Keratinocyte (primary cell): ENCODE data around the gene CA12. TPM values are rescaled to one million over a fixed set of nuclear protein-coding genes. Genes with fewer than 3 reads are reported as not detected.
A peak's percentile ranks its signal among the peaks of the same experiment; 100 is the strongest.

ENCODE experiments used
- DNase-seq: peaks from one replicate; pipeline ENCODE4 v3.0.0-alpha.2; 2011; ENCODE audit warnings: low read depth, missing footprints, low spot score
- FAIRE-seq: peaks from 2 replicates; lab custom pipeline; 2011; peaks lifted over from hg19 to GRCh38; lab: Jason Lieb, UNC
- H2AFZ ChIP-seq: 2 replicates; pipeline ENCODE4 v1.6.0; 2012; ENCODE audit warnings: low read length, control low read depth, inconsistent platforms; ENCODE audit not compliant: control insufficient read depth
- H3K27ac ChIP-seq: 2 replicates; pipeline ENCODE4 v1.5.1; 2011; ENCODE audit warnings: low read length; ENCODE audit not compliant: control insufficient read depth, insufficient read depth
- H3K27me3 ChIP-seq: 3 replicates; pipeline ENCODE4 v1.6.0; 2011; ENCODE audit warnings: low read length; ENCODE audit not compliant: control insufficient read depth, insufficient read depth; ENCODE audit errors: extremely low read depth
- H3K36me3 ChIP-seq, 2 experiments: 2 replicates in 1 of 2; 3 replicates in 1 of 2; pipeline ENCODE4 v1.5.1; 2011; ENCODE audit warnings: low read length in 2 of 2, mild to moderate bottlenecking in 1 of 2; ENCODE audit not compliant: control insufficient read depth in 2 of 2, insufficient read depth in 2 of 2; ENCODE audit errors: extremely low read depth in 1 of 2
- H3K4me1 ChIP-seq: 3 replicates; pipeline ENCODE4 v1.5.1; 2011; ENCODE audit warnings: low read length; ENCODE audit not compliant: control insufficient read depth, insufficient read depth; ENCODE audit errors: extremely low read depth
- H3K4me2 ChIP-seq: 3 replicates; pipeline ENCODE4 v1.6.0; 2011; ENCODE audit warnings: low read depth, low read length; ENCODE audit not compliant: control insufficient read depth, insufficient read depth; ENCODE audit errors: extremely low read depth
- H3K4me3 ChIP-seq, 3 experiments: fragments of 200-600 bp in 1 of 3; sonication (generic) in 1 of 3; 2 replicates in 2 of 3; 3 replicates in 1 of 3; pipeline ENCODE4 v1.5.1; 2011 to 2016; ENCODE audit warnings: low read length in 3 of 3, mild to moderate bottlenecking in 3 of 3, control low read depth in 2 of 3, inconsistent platforms in 1 of 3, low read depth in 1 of 3, mixed read lengths in 1 of 3, mixed run types in 1 of 3, moderate library complexity in 1 of 3; ENCODE audit not compliant: control insufficient read depth in 2 of 3, insufficient read depth in 2 of 3; ENCODE audit errors: extremely low read depth in 1 of 3
- H3K79me2 ChIP-seq: 2 replicates; pipeline ENCODE4 v1.6.0; 2012; ENCODE audit warnings: low read length; ENCODE audit not compliant: control insufficient read depth, insufficient read depth
- H3K9ac ChIP-seq: 3 replicates; pipeline ENCODE4 v1.6.0; 2011; ENCODE audit warnings: low read length; ENCODE audit not compliant: control insufficient read depth, insufficient read depth; ENCODE audit errors: extremely low read depth
- H3K9me1 ChIP-seq: 3 replicates; pipeline ENCODE4 v1.6.0; 2011; ENCODE audit warnings: low read length; ENCODE audit not compliant: control insufficient read depth, insufficient read depth; ENCODE audit errors: extremely low read depth
- H3K9me3 ChIP-seq: 2 replicates; pipeline ENCODE4 v1.5.1; 2012; ENCODE audit warnings: low read depth, low read length; ENCODE audit not compliant: control insufficient read depth
- H4K20me1 ChIP-seq: 3 replicates; pipeline ENCODE4 v1.6.0; 2011; ENCODE audit warnings: low read length; ENCODE audit not compliant: control insufficient read depth, insufficient read depth; ENCODE audit errors: extremely low read depth
- EZH2 ChIP-seq: IDR thresholded peaks from one replicate; pipeline ENCODE4 v1.6.1; 2012; ENCODE audit warnings: inconsistent platforms, mild to moderate bottlenecking, low read length, moderate library complexity
- dilution Hi-C: fragments of 300-500 bp; cut with MboI; formaldehyde crosslinking; loops from one replicate; pipeline ENCODE4 v1.7.0; 2020; ENCODE audit warnings: low sequenced_read_pairs; ENCODE audit not compliant: extremely low pct_ligation_motif_present
- polyA plus RNA-seq, 5 experiments: library from polyadenylated mRNA; depleted of rRNA in 3 of 5; stranded (reverse) in 3 of 5; stranded (forward) in 1 of 5; unstranded in 1 of 5; fragments of >200 nt; gene quantifications; 1 replicate in 1 of 5; 2 replicates in 3 of 5; 3 replicates in 1 of 5; pipeline versions ENCODE4 v1.2.1 to v1.2.3, GENCODE V29; 2011 to 2012; ENCODE audit warnings: missing spikeins in 2 of 5, low read depth in 1 of 5, low replicate concordance in 1 of 5
- TF ChIP-seq, protein P1 (sequence below), 3 experiments: IDR thresholded peaks in 1 of 3; conservative IDR thresholded peaks in 1 of 3; optimal IDR thresholded peaks in 1 of 3; 2 replicates in 2 of 3; 3 replicates in 1 of 3; pipeline versions ENCODE3 to v1.5.1; 2011; ENCODE audit warnings: low read length in 3 of 3, mild to moderate bottlenecking in 3 of 3, moderate library complexity in 2 of 3, control low read depth in 1 of 3, inconsistent platforms in 1 of 3; ENCODE audit not compliant: insufficient read depth in 2 of 3; ENCODE audit errors: extremely low read depth in 1 of 3

Gene CA12
- polyA plus RNA-seq, 1 donor (not counting 4 experiments of a cell fraction or from before 2014, with no cell fraction given), result 158 TPM

DNA sequence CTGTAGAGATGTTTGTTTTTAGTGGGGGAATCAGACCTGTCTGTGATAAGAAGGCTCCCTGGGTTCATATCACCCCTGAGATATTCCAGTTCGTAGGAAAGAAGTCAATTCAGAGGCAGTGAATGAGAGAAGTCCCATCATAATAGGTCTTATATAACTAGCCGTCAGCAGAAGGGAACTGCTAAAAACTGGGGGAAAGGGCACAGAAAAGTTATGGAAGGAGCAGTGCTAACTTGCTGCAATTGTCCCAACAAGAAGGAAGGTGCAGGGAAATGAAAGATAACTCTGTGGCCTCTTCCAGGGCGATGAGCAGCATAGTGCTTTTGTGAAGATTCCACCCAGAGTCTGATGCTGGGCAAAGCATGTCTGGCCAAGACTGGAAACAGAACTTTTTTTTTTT, 9.0 kb upstream of the CA12 start:
- H3K9ac ChIP-seq, result no peak overlapping the region
- no peak overlapping the region for H3K27ac ChIP-seq
- H3K4me1 ChIP-seq, result peaks cover 13% of the 10 kb centered on the region
- no peak for FAIRE-seq
- no peaks in the 10 kb centered on the region for H3K36me3 ChIP-seq
- H3K4me3 ChIP-seq, result no peak overlapping the region
- H4K20me1 ChIP-seq, result no peaks in the 10 kb centered on the region
- H3K27me3 ChIP-seq, result no peaks in the 10 kb centered on the region
- dilution Hi-C loops, result no loop called here
- H3K9me1 ChIP-seq, result no peaks in the 10 kb centered on the region
- no peak for DNase-seq
- H3K79me2 ChIP-seq, result no peaks in the 10 kb centered on the region
- H2AFZ ChIP-seq, result no peak overlapping the region
- H3K9me3 ChIP-seq, result no peaks in the 10 kb centered on the region
- no peak overlapping the region for H3K4me2 ChIP-seq
- TF ChIP-seq, protein P1, sequence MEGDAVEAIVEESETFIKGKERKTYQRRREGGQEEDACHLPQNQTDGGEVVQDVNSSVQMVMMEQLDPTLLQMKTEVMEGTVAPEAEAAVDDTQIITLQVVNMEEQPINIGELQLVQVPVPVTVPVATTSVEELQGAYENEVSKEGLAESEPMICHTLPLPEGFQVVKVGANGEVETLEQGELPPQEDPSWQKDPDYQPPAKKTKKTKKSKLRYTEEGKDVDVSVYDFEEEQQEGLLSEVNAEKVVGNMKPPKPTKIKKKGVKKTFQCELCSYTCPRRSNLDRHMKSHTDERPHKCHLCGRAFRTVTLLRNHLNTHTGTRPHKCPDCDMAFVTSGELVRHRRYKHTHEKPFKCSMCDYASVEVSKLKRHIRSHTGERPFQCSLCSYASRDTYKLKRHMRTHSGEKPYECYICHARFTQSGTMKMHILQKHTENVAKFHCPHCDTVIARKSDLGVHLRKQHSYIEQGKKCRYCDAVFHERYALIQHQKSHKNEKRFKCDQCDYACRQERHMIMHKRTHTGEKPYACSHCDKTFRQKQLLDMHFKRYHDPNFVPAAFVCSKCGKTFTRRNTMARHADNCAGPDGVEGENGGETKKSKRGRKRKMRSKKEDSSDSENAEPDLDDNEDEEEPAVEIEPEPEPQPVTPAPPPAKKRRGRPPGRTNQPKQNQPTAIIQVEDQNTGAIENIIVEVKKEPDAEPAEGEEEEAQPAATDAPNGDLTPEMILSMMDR (optimal IDR thresholded peaks at IDR 0.05 in 1 of 3, IDR thresholded peaks at IDR 0.05 in 1 of 3, conservative IDR thresholded peaks at IDR 0.05 in 1 of 3; ENCODE audit: extremely low read depth in 1 of 3, insufficient read depth in 2 of 3, low read length in 3 of 3), result no peak
- TF ChIP-seq EZH2, result no peak

DNA sequence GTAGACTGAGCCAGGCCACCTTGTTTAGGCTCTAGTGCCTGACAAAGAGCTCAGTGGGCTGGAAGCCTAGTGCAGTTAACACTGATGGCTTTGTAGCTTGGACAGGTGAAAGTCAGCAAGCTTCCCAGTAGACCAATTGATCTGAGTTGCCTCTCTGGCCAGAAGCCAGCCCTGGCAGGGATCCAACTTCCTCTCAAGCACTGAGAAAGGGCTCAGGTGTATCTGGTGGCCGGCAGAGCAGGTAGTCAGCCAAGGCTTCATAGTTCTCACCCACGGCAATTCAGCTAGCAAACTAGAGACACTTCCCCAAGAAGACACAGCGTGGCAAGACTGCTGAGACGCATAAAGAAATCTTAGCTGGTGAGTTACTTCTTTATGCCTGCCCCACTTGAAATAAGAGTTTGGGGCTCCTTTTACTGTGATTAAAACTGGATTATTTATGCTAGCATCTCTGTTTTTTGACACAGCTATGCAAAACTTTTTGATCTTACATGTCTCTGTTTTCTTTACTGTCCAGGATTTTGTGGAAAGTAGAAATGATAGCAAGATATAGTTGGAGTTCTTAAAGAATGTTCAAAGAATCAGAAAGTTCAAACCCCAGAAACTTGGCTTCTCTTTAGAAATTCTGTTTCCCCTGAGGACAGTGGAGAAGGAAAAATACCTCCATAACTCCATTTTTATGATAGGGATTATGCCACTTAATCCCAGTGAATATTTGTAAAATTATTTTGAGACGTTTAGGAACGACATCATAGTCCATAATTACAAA, 8.4 kb upstream of the CA12 start:
- Histone ChIP-seq H3K9ac (no peak overlapping the region), H4K20me1 (no peaks in the 10 kb centered on the region), H3K4me3 (no peak overlapping the region), H2AFZ (no peak overlapping the region), H3K4me1 (peaks cover 19% of the 10 kb centered on the region), H3K9me1 (no peaks in the 10 kb centered on the region), H3K27me3 (no peaks in the 10 kb centered on the region), H3K79me2 (no peaks in the 10 kb centered on the region), H3K4me2 (no peak overlapping the region), H3K36me3 (no peaks in the 10 kb centered on the region), H3K9me3 (no peaks in the 10 kb centered on the region), H3K27ac (no peak overlapping the region)
- no peak for DNase-seq
- dilution Hi-C loops, result no loop called here
- TF ChIP-seq EZH2, result no peak
- TF ChIP-seq, protein P1 (optimal IDR thresholded peaks at IDR 0.05 in 1 of 3, IDR thresholded peaks at IDR 0.05 in 1 of 3, conservative IDR thresholded peaks at IDR 0.05 in 1 of 3; ENCODE audit: extremely low read depth in 1 of 3, insufficient read depth in 2 of 3, low read length in 3 of 3), result no peak
- peak; percentile 29 for FAIRE-seq
